Fibroblast of lung (primary cell): ENCODE measurements around the gene ITGA8. TPM values are rescaled to one million over a fixed set of nuclear protein-coding genes. Genes with fewer than 3 reads are reported as not detected.
"Not testable (repeated sequence)": the region's sequence is repeated elsewhere in the genome, so short reads cannot be mapped to it uniquely, and the experiment has no call there.

Experiments used
- DNase-seq, 2 donors: peaks; one replicate each; pipeline versions ENCODE4 v3.0.0 to v3.0.0-alpha.2; 2010; ENCODE audit warnings: low read depth in 2 of 2
- H2AFZ ChIP-seq: 2 replicates; pipeline ENCODE4 v1.5.1; 2012; ENCODE audit warnings: low read length, control low read depth, inconsistent platforms
- H3K27ac ChIP-seq: 2 replicates; pipeline ENCODE4 v1.5.1; 2011; ENCODE audit warnings: low read length, control low read depth; ENCODE audit not compliant: insufficient read depth
- H3K27me3 ChIP-seq: 2 replicates; pipeline ENCODE4 v1.5.1; 2011; ENCODE audit warnings: mild to moderate bottlenecking, low read length; ENCODE audit not compliant: control insufficient read depth, insufficient read depth
- H3K36me3 ChIP-seq: 2 replicates; pipeline ENCODE4 v1.5.1; 2011; ENCODE audit warnings: low read length; ENCODE audit not compliant: control insufficient read depth, insufficient read depth
- H3K4me1 ChIP-seq: 2 replicates; pipeline ENCODE4 v1.5.1; 2011; ENCODE audit warnings: low read length; ENCODE audit not compliant: control insufficient read depth, insufficient read depth; ENCODE audit errors: extremely low read depth
- H3K4me2 ChIP-seq: 2 replicates; pipeline ENCODE4 v1.5.1; 2011; ENCODE audit warnings: low read length, control low read depth; ENCODE audit not compliant: insufficient read depth; ENCODE audit errors: extremely low read depth
- H3K4me3 ChIP-seq, 4 experiments: fragments of 200-600 bp in 1 of 4; sonication (generic) in 1 of 4; replicated peaks in 1 of 4; 2 replicates each; pipeline ENCODE4 v1.5.1; 2011 to 2016; ENCODE audit warnings: low read length in 4 of 4, low read depth in 3 of 4, mild to moderate bottlenecking in 3 of 4, control low read depth in 2 of 4, inconsistent platforms in 1 of 4, mixed read lengths in 1 of 4; ENCODE audit not compliant: insufficient read depth in 1 of 4; ENCODE audit errors: control extremely low read depth in 1 of 4
- H3K79me2 ChIP-seq: 2 replicates; pipeline ENCODE4 v1.5.1; 2012; ENCODE audit warnings: mild to moderate bottlenecking, low read length, inconsistent platforms; ENCODE audit not compliant: control insufficient read depth, insufficient read depth
- H3K9ac ChIP-seq: 2 replicates; pipeline ENCODE4 v1.5.1; 2011; ENCODE audit warnings: mild to moderate bottlenecking, low read length, control low read depth; ENCODE audit not compliant: insufficient read depth
- H3K9me3 ChIP-seq: 2 replicates; pipeline ENCODE4 v1.5.1; 2012; ENCODE audit warnings: low read depth, low read length; ENCODE audit not compliant: control insufficient read depth, insufficient read depth
- H4K20me1 ChIP-seq: 2 replicates; pipeline ENCODE4 v1.5.1; 2011; ENCODE audit warnings: low read length; ENCODE audit not compliant: control insufficient read depth, insufficient read depth; ENCODE audit errors: extremely low read depth
- EZH2 ChIP-seq: IDR thresholded peaks from 2 replicates; pipeline ENCODE4 v1.5.1; 2012; ENCODE audit warnings: low read length, control low read depth, mild to moderate bottlenecking; ENCODE audit errors: missing control alignments
- polyA plus RNA-seq, 2 donors: library from polyadenylated mRNA; depleted of rRNA in 1 of 2; stranded (reverse) in 1 of 2; unstranded in 1 of 2; fragments of >200 nt; gene quantifications; 2 replicates each; pipeline ENCODE4 v1.2.1, GENCODE V29; 2011 to 2012; ENCODE audit warnings: missing spikeins in 1 of 2
- total RNA-seq: library from RNA; depleted of rRNA; stranded (reverse); fragments of >200 nt; gene quantifications from 2 replicates; pipeline ENCODE4 v1.2.1, GENCODE V29; 2014
- TF ChIP-seq, protein P1 (sequence below), 2 donors: IDR thresholded peaks in 1 of 2; conservative IDR thresholded peaks in 1 of 2; 1 replicate in 1 of 2; 2 replicates in 1 of 2; pipeline ENCODE4 v1.5.1; 2011 to 2012; ENCODE audit warnings: low read length in 2 of 2, control low read depth in 1 of 2, inconsistent platforms in 1 of 2, low read depth in 1 of 2, mild to moderate bottlenecking in 1 of 2

ITGA8 gene
- total and polyA plus RNA-seq, 2 donors (not counting 1 experiment from before 2014, with no cell fraction given), result 0.62 to 0.99 TPM

- no peak for DNase-seq
- H3K27ac ChIP-seq, result no peak overlapping the region
- no peak overlapping the region for H3K4me3 ChIP-seq
- no peaks in the 10 kb centered on the region for H3K4me1 ChIP-seq
- H3K9me3 ChIP-seq, result no peaks in the 10 kb centered on the region
- no peaks in the 10 kb centered on the region for H3K79me2 ChIP-seq
- H3K9ac ChIP-seq, result no peak overlapping the region
- TF ChIP-seq EZH2, result no peak
- TF ChIP-seq, protein P1, sequence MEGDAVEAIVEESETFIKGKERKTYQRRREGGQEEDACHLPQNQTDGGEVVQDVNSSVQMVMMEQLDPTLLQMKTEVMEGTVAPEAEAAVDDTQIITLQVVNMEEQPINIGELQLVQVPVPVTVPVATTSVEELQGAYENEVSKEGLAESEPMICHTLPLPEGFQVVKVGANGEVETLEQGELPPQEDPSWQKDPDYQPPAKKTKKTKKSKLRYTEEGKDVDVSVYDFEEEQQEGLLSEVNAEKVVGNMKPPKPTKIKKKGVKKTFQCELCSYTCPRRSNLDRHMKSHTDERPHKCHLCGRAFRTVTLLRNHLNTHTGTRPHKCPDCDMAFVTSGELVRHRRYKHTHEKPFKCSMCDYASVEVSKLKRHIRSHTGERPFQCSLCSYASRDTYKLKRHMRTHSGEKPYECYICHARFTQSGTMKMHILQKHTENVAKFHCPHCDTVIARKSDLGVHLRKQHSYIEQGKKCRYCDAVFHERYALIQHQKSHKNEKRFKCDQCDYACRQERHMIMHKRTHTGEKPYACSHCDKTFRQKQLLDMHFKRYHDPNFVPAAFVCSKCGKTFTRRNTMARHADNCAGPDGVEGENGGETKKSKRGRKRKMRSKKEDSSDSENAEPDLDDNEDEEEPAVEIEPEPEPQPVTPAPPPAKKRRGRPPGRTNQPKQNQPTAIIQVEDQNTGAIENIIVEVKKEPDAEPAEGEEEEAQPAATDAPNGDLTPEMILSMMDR (conservative IDR thresholded peaks at IDR 0.05 in 1 of 2, IDR thresholded peaks at IDR 0.05 in 1 of 2; ENCODE audit: low read depth in 1 of 2, low read length in 2 of 2), result no peak
- H3K36me3 ChIP-seq, result no peaks in the 10 kb centered on the region
- H4K20me1 ChIP-seq, result no peaks in the 10 kb centered on the region
- no peak overlapping the region for H3K4me2 ChIP-seq
- H3K27me3 ChIP-seq, result no peaks in the 10 kb centered on the region
- H2AFZ ChIP-seq, result no peak overlapping the region
These were observed 157.6 kb downstream of the ITGA8 start for GRCh38 chr10:15562116-15562515.

DNA sequence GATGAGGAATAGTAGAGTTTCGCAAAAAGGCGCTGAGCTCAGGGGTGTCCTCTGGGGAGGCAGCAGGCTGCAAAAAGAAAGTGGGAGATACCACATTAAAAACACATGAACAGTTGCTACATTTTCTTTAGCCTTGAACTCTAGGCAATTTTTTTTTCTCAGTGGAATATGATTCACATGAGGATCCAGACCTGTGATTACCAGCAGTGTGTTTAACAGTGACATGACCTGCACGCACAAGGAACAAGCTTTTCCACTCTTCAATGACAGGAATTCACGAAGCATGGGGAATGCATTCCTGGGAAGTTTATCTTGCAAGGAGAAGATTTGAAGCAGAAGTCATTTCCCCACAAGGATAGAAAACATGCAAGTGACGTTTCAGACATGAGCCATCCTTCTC, 161.6 kb downstream of the ITGA8 start:
- H3K4me2 ChIP-seq, result no peak overlapping the region
- no peaks in the 10 kb centered on the region for H3K9me3 ChIP-seq
- no peak overlapping the region for H2AFZ ChIP-seq
- TF ChIP-seq EZH2, result no peak
- TF ChIP-seq, protein P1 (conservative IDR thresholded peaks at IDR 0.05 in 1 of 2, IDR thresholded peaks at IDR 0.05 in 1 of 2; ENCODE audit: low read depth in 1 of 2, low read length in 2 of 2), result no peak
- no peaks in the 10 kb centered on the region for H4K20me1 ChIP-seq
- no peak overlapping the region for H3K4me3 ChIP-seq
- H3K9ac ChIP-seq, result no peak overlapping the region
- no peaks in the 10 kb centered on the region for H3K36me3 ChIP-seq
- H3K4me1 ChIP-seq, result no peaks in the 10 kb centered on the region
- H3K27me3 ChIP-seq, result no peaks in the 10 kb centered on the region
- no peaks in the 10 kb centered on the region for H3K79me2 ChIP-seq
- DNase-seq, result peak; percentile 3 to 32
- no peak overlapping the region for H3K27ac ChIP-seq

GRCh38 chr10:15557168-15557567, 162.6 kb downstream of the ITGA8 start:
- not testable (repeated sequence) for H3K27ac ChIP-seq, H3K9ac ChIP-seq, H3K27me3 ChIP-seq, H4K20me1 ChIP-seq, H3K4me3 ChIP-seq, H2AFZ ChIP-seq, H3K9me3 ChIP-seq, H3K36me3 ChIP-seq, H3K79me2 ChIP-seq, DNase-seq, H3K4me2 ChIP-seq, H3K4me1 ChIP-seq

GRCh38 chr10:15550950-15551349, 168.8 kb downstream of the ITGA8 start:
- no peak for DNase-seq
- Histone ChIP-seq H4K20me1 (no peaks in the 10 kb centered on the region), H3K36me3 (no peaks in the 10 kb centered on the region), H2AFZ (no peak overlapping the region), H3K79me2 (no peaks in the 10 kb centered on the region), H3K4me2 (no peak overlapping the region), H3K9me3 (no peaks in the 10 kb centered on the region), H3K4me3 (no peak overlapping the region), H3K27ac (no peak overlapping the region), H3K27me3 (no peaks in the 10 kb centered on the region), H3K9ac (no peak overlapping the region), H3K4me1 (no peaks in the 10 kb centered on the region)
- no peak for TF ChIP-seq EZH2
- TF ChIP-seq, protein P1 (conservative IDR thresholded peaks at IDR 0.05 in 1 of 2, IDR thresholded peaks at IDR 0.05 in 1 of 2; ENCODE audit: low read depth in 1 of 2, low read length in 2 of 2), result no peak
